WI38 (cell line): ENCODE measurements around the gene ANKRD10.
"Not testable (repeated sequence)": the region's sequence is repeated elsewhere in the genome, so short reads cannot be mapped to it uniquely, and the experiment has no call there.

Experiments
- H3K4me3 ChIP-seq: 2 replicates; pipeline ENCODE4 v1.5.1; 2011; ENCODE audit warnings: low read depth, mild to moderate bottlenecking, control low read depth, low read length
- TF ChIP-seq, protein P1 (sequence below): IDR thresholded peaks from 2 replicates; pipeline ENCODE4 v1.5.1; 2012; ENCODE audit warnings: low read depth, mild to moderate bottlenecking, control low read depth, low read length

The ANKRD10 gene

DNA sequence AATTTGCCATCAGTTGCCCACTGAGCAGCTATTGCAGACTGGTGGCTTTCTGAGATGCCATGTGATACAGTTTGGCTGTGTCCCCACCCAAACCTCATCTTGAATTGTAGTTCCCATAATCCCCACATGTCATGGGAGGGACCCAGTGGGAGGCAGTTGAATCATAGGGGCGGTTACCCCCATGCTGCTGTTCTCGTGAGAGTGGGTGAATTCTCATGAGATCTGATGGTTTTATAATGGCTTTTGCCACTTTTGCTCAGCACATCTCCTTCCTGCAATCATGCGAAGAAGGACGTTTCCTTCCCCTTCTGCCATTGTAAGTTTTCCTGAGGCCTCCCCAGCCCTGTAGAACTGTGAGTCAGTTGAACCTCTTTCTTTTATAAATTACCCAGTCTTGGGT lies 34.8 kb upstream of the ANKRD10 start:
- TF ChIP-seq, protein P1, sequence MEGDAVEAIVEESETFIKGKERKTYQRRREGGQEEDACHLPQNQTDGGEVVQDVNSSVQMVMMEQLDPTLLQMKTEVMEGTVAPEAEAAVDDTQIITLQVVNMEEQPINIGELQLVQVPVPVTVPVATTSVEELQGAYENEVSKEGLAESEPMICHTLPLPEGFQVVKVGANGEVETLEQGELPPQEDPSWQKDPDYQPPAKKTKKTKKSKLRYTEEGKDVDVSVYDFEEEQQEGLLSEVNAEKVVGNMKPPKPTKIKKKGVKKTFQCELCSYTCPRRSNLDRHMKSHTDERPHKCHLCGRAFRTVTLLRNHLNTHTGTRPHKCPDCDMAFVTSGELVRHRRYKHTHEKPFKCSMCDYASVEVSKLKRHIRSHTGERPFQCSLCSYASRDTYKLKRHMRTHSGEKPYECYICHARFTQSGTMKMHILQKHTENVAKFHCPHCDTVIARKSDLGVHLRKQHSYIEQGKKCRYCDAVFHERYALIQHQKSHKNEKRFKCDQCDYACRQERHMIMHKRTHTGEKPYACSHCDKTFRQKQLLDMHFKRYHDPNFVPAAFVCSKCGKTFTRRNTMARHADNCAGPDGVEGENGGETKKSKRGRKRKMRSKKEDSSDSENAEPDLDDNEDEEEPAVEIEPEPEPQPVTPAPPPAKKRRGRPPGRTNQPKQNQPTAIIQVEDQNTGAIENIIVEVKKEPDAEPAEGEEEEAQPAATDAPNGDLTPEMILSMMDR: no peak
- H3K4me3 ChIP-seq: no peak overlapping the region

DNA sequence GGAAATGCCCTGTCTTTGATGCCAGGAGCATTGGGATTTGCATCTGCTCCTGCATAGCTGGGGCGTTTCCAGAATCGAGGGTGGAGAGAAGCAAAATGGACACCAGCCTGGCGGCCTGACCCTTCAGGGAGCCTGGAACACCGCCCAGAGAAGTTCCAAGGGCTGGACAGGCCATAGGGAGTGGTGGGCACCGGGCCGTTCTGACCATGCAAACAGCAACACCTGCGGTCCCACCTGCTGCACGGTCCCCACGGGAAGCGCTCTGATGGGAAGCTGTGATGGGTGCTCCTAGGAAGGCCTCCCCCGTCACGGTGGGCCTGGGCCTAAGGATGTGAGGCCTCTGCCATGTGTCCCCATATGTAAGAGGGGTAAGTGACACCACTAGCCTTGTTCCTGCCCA lies 34.2 kb upstream of the ANKRD10 start:
- TF ChIP-seq, protein P1: no peak
- no peak overlapping the region for H3K4me3 ChIP-seq

DNA sequence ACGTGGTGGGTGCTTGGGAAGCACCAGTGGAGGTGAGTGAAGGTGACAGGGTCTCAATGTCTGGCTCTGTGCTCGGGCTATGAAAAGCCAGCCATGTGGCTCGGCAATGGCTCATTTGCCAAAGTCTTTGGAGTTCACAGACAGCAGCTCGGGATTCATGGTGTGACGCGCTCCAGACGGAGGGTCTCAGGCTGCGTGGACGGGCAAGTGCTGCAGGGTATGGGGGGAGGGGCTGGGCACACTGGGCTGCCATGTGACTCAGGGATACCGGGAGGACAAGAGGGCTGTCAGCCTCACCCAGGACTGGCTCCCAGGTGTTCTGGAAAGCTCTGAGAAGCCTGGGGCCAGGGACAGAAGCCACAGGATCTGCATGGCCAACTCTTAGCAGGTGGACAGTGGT lies 32.5 kb upstream of the ANKRD10 start:
- H3K4me3 ChIP-seq: not testable (repeated sequence)

DNA sequence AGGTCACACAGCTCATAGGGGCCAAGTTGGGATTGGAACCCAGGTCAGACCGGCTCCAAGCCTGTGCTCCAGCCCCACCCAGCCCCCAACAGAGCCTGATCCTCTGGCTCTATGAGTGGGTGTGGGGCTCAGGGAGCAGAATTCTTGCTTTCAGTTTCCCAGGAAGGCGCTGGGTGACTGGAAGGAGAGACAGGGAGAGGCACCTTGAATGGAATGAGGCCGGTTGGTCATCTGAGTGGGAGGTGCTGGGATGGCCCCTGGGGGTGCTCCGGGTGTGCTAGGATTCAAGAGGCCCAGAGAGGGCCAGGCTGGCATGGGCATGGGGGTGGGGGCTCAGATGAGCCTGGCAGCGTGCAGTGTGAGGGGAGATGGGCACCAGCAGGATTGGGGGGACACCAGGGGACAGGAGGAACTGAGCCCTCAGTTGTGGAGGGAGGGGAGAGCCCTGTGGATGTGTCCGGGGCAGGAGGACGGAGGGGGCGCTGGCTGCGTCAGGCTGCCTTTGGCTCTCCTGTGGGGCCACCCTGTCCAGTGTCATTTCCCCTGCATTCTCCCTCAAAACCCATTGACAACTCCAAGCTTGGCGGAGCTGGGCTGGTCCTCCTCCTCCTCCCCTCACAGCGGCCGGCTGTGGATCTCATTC lies 31.2 kb upstream of the ANKRD10 start:
- TF ChIP-seq, protein P1: no peak
- H3K4me3 ChIP-seq: no peak overlapping the region

DNA sequence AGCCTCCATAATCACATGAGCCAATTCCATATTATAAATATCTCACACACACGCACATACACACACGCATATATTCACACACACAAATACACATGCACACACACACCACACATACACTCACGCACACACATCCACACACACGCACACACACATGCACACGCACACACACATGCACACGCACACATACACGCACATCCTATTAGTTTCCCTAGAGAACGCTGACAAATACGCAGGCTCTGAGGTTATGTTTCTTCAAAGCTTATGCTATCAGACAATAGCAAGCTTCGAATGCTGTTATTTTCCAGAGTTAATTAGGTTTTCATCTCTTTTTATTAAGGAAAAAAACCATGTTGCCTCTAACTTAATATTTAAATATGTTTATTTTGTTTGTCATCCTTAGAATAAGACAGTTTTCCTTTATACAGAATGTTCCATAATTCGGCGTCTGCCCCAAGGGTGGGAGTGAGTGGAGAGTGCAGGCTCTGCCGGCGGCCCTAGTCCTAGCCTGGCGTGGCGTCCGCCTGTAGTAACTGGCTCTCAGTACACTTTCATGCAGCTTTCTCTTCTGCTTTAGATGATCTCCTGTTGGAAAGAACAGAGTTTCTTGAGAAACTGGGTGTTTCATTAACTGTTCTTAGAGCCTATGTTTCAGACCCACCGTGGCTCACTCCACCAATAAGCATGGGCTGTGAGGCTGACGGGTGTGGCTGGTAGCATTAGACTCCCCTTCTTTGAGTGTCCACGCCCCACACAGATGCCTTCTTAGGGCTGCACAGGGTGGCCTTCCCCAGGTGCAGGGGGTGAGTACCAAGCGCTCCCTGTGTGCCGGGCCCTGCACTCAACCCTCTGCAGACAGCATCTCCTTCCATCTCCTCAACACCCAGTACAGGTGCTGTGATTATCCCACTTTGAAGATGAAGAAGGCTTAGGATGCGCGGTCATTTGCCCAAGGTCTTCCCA lies 30.4 kb upstream of the ANKRD10 start:
- H3K4me3 ChIP-seq: no peak overlapping the region

DNA sequence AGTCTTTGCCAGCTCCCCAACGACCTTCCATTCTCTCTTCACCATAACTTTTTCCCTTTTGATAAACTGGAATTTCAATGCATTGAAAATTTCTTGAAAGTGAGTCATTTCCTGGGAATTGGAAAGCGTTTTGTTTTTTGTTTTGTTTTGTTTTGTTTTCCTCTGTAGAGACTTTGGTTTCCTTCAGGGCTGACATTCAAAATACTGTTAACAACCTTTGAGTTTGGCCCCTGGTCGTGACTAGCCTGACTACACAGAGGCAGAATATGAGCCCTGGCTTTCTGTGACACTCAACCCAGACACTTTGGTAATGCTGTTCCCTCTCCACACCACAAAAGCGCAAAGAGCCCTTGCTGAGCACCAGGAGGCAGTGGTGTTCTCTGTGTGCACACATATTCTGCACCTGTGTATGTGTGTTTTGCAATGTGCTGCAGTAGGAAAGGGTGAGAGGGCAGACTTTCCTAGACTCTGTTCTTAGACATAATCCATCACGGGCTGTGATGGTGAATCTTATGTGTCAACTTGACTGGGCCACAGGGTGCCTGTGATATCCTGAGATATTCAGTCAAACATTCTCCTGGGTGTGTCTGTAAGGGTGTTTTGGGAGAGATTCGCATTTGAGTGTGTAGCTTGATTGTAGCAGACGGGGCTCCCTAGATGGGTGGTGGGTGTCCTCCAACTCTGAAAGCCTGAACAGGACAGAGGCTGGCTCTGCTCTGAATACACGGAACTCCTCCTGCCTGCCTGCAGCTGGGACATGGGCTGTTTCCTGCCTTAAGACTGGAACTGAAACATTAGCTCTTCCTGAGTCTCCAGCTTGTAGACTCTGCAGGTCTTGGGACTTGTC lies 29.5 kb upstream of the ANKRD10 start:
- H3K4me3 ChIP-seq: no peak overlapping the region
- TF ChIP-seq, protein P1: peak; percentile 63

More for the DNA sequence above, 30.4 kb upstream of the ANKRD10 start:
- TF ChIP-seq, protein P1: no peak

DNA sequence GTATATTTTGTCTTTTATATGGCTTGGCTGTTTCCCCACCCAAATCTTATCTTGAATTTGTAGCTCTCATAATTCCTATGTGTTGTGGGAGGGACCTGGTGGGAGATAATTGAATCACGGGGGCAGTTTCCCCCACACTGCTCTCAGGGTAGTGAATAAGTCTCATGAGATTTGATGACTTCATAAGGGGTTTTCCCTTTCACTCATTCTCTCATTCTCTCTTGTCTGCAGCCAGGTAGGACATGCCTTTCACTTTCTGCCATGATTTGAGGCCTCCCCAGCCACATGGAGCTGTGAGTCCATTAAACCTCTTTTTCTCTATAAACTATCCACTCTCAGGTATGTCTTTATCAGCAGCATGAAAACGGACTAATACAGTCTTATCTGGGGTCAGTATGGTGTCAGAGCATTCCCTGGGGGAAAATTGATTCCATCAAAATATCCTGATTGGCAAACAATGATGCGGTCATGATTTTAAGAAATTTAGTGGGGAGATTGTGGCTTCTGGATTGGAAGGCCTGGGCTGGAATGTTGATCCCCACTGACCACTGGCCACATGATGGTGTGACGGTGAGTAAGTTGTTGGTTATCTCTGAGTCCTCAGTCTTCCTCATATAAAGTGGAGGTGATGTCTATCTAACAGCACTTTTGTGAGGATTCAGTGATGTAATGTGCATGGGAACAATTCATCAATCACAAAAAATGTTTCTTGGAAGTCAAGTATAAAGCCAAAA lies 27.5 kb upstream of the ANKRD10 start:
- TF ChIP-seq, protein P1: no peak
- H3K4me3 ChIP-seq: no peak overlapping the region
